ENCODE measurements around the gene MRO. TPM values are rescaled to one million over a fixed set of nuclear protein-coding genes. Genes with fewer than 3 reads are reported as not detected.

Gene MRO
- total and polyA plus RNA-seq, 10 of the 15 experiments (the other 5 are each of a cell fraction or from before 2014, with no cell fraction given): 0.11 to 0.18 TPM; not detected in 8

DNA sequence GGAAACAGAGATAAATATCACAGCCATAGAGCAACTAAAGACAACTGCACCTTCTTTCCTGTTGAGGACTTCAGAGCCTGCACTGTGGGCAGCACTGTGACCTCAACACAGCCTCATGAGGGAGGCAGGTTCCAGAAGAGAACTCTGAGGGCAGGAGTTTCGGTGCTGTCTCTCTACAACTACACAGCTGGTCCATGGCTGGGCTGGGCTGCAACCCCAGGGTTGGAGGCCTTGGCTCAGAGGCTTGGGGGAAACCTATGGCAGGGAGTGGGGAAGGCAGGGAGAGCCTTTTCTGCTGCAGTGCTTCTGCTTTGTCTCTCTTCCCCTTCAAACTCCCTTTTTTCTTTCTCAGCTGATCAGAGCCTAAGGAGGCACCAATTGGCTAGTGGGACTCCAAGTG is 66.5 kb downstream of the MRO start (continued):
- TF ChIP-seq, protein P1, sequence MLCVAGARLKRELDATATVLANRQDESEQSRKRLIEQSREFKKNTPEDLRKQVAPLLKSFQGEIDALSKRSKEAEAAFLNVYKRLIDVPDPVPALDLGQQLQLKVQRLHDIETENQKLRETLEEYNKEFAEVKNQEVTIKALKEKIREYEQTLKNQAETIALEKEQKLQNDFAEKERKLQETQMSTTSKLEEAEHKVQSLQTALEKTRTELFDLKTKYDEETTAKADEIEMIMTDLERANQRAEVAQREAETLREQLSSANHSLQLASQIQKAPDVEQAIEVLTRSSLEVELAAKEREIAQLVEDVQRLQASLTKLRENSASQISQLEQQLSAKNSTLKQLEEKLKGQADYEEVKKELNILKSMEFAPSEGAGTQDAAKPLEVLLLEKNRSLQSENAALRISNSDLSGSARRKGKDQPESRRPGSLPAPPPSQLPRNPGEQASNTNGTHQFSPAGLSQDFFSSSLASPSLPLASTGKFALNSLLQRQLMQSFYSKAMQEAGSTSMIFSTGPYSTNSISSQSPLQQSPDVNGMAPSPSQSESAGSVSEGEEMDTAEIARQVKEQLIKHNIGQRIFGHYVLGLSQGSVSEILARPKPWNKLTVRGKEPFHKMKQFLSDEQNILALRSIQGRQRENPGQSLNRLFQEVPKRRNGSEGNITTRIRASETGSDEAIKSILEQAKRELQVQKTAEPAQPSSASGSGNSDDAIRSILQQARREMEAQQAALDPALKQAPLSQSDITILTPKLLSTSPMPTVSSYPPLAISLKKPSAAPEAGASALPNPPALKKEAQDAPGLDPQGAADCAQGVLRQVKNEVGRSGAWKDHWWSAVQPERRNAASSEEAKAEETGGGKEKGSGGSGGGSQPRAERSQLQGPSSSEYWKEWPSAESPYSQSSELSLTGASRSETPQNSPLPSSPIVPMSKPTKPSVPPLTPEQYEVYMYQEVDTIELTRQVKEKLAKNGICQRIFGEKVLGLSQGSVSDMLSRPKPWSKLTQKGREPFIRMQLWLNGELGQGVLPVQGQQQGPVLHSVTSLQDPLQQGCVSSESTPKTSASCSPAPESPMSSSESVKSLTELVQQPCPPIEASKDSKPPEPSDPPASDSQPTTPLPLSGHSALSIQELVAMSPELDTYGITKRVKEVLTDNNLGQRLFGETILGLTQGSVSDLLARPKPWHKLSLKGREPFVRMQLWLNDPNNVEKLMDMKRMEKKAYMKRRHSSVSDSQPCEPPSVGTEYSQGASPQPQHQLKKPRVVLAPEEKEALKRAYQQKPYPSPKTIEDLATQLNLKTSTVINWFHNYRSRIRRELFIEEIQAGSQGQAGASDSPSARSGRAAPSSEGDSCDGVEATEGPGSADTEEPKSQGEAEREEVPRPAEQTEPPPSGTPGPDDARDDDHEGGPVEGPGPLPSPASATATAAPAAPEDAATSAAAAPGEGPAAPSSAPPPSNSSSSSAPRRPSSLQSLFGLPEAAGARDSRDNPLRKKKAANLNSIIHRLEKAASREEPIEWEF (IDR thresholded peaks at IDR 0.05; ENCODE audit: insufficient replicate concordance, low read depth, low read length): no peak
- no peak for TF ChIP-seq SMARCA5 (IDR thresholded peaks at IDR 0.05)
- no peak for TF ChIP-seq FOXK2 (IDR thresholded peaks at IDR 0.05)
- TF ChIP-seq YY1 (IDR thresholded peaks at IDR 0.05; ENCODE audit: low read depth, low read length): no peak
- TF ChIP-seq GATAD2B (conservative IDR thresholded peaks at IDR 0.05; ENCODE audit: low read depth): no peak
- TF ChIP-seq MYB (IDR thresholded peaks at IDR 0.05; ENCODE audit: borderline replicate concordance, low read depth, low read length): no peak
- no peak for TF ChIP-seq MTA3 (IDR thresholded peaks at IDR 0.05; ENCODE audit: borderline replicate concordance, low read length)
- no peak for TF ChIP-seq RAD51 (IDR thresholded peaks at IDR 0.05)
- TF ChIP-seq, protein P2, sequence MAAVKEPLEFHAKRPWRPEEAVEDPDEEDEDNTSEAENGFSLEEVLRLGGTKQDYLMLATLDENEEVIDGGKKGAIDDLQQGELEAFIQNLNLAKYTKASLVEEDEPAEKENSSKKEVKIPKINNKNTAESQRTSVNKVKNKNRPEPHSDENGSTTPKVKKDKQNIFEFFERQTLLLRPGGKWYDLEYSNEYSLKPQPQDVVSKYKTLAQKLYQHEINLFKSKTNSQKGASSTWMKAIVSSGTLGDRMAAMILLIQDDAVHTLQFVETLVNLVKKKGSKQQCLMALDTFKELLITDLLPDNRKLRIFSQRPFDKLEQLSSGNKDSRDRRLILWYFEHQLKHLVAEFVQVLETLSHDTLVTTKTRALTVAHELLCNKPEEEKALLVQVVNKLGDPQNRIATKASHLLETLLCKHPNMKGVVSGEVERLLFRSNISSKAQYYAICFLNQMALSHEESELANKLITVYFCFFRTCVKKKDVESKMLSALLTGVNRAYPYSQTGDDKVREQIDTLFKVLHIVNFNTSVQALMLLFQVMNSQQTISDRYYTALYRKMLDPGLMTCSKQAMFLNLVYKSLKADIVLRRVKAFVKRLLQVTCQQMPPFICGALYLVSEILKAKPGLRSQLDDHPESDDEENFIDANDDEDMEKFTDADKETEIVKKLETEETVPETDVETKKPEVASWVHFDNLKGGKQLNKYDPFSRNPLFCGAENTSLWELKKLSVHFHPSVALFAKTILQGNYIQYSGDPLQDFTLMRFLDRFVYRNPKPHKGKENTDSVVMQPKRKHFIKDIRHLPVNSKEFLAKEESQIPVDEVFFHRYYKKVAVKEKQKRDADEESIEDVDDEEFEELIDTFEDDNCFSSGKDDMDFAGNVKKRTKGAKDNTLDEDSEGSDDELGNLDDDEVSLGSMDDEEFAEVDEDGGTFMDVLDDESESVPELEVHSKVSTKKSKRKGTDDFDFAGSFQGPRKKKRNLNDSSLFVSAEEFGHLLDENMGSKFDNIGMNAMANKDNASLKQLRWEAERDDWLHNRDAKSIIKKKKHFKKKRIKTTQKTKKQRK (IDR thresholded peaks at IDR 0.05; ENCODE audit: low read depth, low read length): no peak
- no peak for TF ChIP-seq BHLHE40 (IDR thresholded peaks at IDR 0.05; ENCODE audit: borderline replicate concordance in 1 of 2, low read depth in 2 of 2, low read length in 1 of 2)
